GM23248 (cell line): Measurements from ENCODE around the gene KIR3DL1.
"Not testable (repeated sequence)": the region's sequence is repeated elsewhere in the genome, so short reads cannot be mapped to it uniquely, and the experiment has no call there.

Source experiments
- EZH2 ChIP-seq: fragments of 200-600 bp; sonication (generic); IDR thresholded peaks from 2 replicates; pipeline ENCODE4 v1.6.1; 2018; ENCODE audit warnings: antibody characterized with exemption, mild to moderate bottlenecking; ENCODE audit not compliant: insufficient read depth, poor library complexity, severe bottlenecking
- EZH2phosphoT487 ChIP-seq: fragments of 200-600 bp; sonication (generic); IDR thresholded peaks from 2 replicates; pipeline ENCODE4 v1.6.1; 2018; ENCODE audit warnings: antibody characterized with exemption, moderate library complexity, mild to moderate bottlenecking, low read depth; ENCODE audit not compliant: insufficient read depth

DNA sequence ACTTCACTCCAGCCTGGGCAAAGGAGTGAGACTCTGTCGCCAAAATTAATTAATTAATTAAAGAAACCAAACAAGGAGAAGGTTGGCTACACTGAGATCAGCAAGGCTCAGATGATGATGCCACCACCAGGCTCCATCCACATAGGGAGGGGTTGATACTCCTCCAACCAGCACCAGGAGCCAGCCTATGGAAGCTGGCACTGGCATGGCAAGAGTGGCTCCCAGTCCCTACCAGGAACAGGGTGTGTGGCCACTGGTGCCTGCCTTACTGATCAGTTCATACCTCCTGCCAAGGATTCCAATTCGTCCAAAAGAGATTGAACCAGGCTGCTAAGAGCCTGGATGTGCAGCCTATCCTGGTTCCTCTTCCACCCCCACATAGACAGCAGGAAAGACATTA is 43.6 kb upstream of the KIR3DL1 start:
- TF ChIP-seq EZH2, EZH2phosphoT487: not testable (repeated sequence)
